NCI-H1694 treated with DMSO at 0.1 percent for 48 hours (cell line): ENCODE measurements around the gene INPP4B.

Source experiments
- DNase-seq: peaks from one replicate; lab custom pipeline; 2025; lab: John Stamatoyannopoulos, UW

Gene INPP4B

GRCh38 chr4:142222127-142222526 lies 624.0 kb downstream of the INPP4B start:
- DNase-seq, result no peak

- DNase-seq, result no peak
Measured at GRCh38 chr4:142218726-142219125, 627.4 kb downstream of the INPP4B start.

GRCh38 chr4:142211444-142211843 lies 634.7 kb downstream of the INPP4B start:
- DNase-seq, result no peak

GRCh38 chr4:142203505-142203904 lies 642.6 kb downstream of the INPP4B start:
- no peak for DNase-seq

- no peak for DNase-seq
Measured at GRCh38 chr4:142202404-142203332, 643.4 kb downstream of the INPP4B start.

GRCh38 chr4:142201041-142201440 lies 645.1 kb downstream of the INPP4B start:
- DNase-seq, result no peak

- DNase-seq, result no peak
Measured at GRCh38 chr4:142194905-142195304, 651.2 kb downstream of the INPP4B start.

GRCh38 chr4:142191901-142192300 lies 654.2 kb downstream of the INPP4B start:
- DNase-seq, result no peak

GRCh38 chr4:142181021-142181420 lies 665.1 kb downstream of the INPP4B start:
- no peak for DNase-seq

GRCh38 chr4:142169216-142169615 lies 676.9 kb downstream of the INPP4B start:
- DNase-seq, result no peak

GRCh38 chr4:142168181-142168580 lies 677.9 kb downstream of the INPP4B start:
- DNase-seq, result no peak

GRCh38 chr4:142164767-142165500 lies 681.2 kb downstream of the INPP4B start:
- no peak for DNase-seq

GRCh38 chr4:142161086-142161485 lies 685.0 kb downstream of the INPP4B start:
- DNase-seq, result no peak

GRCh38 chr4:142160509-142160908 lies 685.6 kb downstream of the INPP4B start:
- DNase-seq, result no peak

- DNase-seq, result no peak
Measured at GRCh38 chr4:142158980-142159379, 687.1 kb downstream of the INPP4B start.

- DNase-seq, result no peak
Measured at GRCh38 chr4:142156256-142156655, 689.8 kb downstream of the INPP4B start.

- no peak for DNase-seq
Measured at GRCh38 chr4:142155347-142155746, 690.8 kb downstream of the INPP4B start.

- no peak for DNase-seq
Measured at GRCh38 chr4:142150483-142150882, 695.6 kb downstream of the INPP4B start.

GRCh38 chr4:142144813-142145212 lies 701.3 kb downstream of the INPP4B start:
- no peak for DNase-seq

GRCh38 chr4:142142366-142143054 lies 703.6 kb downstream of the INPP4B start:
- DNase-seq, result no peak

- DNase-seq, result no peak
Measured at GRCh38 chr4:142141224-142141623, 704.9 kb downstream of the INPP4B start.

- DNase-seq, result no peak
Measured at GRCh38 chr4:142130666-142131065, 715.4 kb downstream of the INPP4B start.

- no peak for DNase-seq
Measured at GRCh38 chr4:142129931-142130330, 716.2 kb downstream of the INPP4B start.
